Right lobe of liver (tissue), 4 donors: Measurements from ENCODE around the gene KRT4.

ENCODE experiments used
- POLR2A ChIP-seq: fragments of 450-650 bp; IDR thresholded peaks from one replicate; pipeline ENCODE4 v1.6.1; 2017; ENCODE audit warnings: antibody characterized with exemption, mild to moderate bottlenecking
- TF ChIP-seq, protein P1 (sequence below), 4 donors: fragments of 200-600 bp in 3 of 4; fragments of 450-650 bp in 1 of 4; IDR thresholded peaks; one replicate each; pipeline versions ENCODE4 v1.5.1 to v1.8.0; 2016 to 2022; ENCODE audit warnings: antibody characterized with exemption in 4 of 4, mild to moderate bottlenecking in 2 of 4
- donor health status: DM: no; HTN: no; CAD: no.
- donor health status: DM: no; HTN: no; CAD: no.
- donor health status: DM: no; HTN: yes; CAD: no.

DNA sequence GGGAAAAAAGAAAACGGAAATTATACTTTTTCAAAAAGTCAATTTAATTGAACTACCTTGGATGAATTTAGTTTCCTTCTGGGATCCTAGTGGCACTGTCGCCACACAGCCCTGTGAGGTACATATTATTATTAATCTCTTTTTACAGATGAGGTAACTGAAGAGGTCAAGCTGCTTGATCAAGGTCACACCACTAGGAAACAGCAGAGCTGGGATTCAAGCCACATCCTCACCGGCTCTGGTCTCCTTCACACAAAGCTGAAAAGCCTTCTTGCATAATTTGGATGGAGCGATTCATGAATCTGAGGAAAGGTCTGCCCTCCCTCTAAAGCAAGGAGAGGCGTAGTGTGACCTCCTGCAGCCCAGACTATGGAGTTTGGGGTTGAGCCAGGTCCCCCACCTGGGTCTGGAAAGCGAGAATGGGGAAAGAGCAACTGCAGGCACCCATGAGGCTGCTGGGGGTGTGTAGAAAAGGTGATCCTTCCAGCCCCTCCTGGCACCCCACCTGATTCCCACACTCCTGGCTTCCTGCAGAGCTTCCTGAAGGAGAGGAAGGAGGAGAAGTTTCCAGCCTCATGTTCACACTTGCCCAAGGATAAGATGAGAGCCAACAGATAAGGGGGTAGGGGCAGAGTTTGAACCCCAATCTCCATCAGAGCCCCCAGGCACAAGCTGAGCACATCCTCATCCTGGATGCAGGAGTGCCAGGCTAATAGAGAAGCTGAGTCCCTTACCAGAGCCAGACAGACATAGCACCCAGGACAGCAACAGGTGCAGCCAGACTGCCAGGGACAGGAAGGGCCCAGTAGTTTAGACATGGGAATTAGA is 24.1 kb upstream of the KRT4 start:
- TF ChIP-seq, protein P1, sequence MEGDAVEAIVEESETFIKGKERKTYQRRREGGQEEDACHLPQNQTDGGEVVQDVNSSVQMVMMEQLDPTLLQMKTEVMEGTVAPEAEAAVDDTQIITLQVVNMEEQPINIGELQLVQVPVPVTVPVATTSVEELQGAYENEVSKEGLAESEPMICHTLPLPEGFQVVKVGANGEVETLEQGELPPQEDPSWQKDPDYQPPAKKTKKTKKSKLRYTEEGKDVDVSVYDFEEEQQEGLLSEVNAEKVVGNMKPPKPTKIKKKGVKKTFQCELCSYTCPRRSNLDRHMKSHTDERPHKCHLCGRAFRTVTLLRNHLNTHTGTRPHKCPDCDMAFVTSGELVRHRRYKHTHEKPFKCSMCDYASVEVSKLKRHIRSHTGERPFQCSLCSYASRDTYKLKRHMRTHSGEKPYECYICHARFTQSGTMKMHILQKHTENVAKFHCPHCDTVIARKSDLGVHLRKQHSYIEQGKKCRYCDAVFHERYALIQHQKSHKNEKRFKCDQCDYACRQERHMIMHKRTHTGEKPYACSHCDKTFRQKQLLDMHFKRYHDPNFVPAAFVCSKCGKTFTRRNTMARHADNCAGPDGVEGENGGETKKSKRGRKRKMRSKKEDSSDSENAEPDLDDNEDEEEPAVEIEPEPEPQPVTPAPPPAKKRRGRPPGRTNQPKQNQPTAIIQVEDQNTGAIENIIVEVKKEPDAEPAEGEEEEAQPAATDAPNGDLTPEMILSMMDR (IDR thresholded peaks at IDR 0.05) = no peak
- no peak for TF ChIP-seq POLR2A
